ENCODE data around the gene EXOC4. TPM values are rescaled to one million over a fixed set of nuclear protein-coding genes. Genes with fewer than 3 reads are reported as not detected.
A peak's percentile ranks its signal among the peaks of the same experiment; 100 is the strongest.

Gene EXOC4
- total RNA-seq, 1 donor from 2014 or later: 67.7 TPM

DNA sequence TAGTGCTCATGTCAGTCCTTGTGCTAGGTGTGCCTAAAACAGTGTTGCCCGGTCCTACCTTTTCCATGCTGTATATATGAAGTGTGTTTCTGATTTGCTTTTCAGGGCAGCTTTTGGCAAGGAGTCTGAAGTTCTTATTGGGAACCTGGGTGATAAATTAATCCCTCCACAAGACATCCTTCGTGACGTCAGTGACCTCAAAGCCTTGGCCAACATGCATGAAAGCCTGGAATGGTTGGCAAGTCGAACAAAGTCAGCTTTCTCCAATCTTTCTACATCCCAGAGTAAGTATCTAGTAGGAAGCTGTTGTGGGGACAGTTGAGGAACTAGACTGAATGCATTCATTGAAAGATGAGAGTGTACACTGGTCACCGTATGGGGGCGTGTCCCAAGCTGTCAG lies 684.9 kb downstream of the EXOC4 start:
- Mint-ChIP-seq H3K27ac (ENCODE audit: unreplicated experiment) (no peak overlapping the region), H3K27me3 (ENCODE audit: low read depth) (no peaks in the 10 kb centered on the region), H3K4me3 (ENCODE audit: unreplicated experiment) (no peak overlapping the region), H3K4me1 (ENCODE audit: low read depth) (peaks cover 15% of the 10 kb centered on the region), H3K36me3 (ENCODE audit: low read depth) (peaks cover 7% of the 10 kb centered on the region), H3K9me3 (ENCODE audit: low read depth) (no peaks in the 10 kb centered on the region)
- TF ChIP-seq, protein P1, sequence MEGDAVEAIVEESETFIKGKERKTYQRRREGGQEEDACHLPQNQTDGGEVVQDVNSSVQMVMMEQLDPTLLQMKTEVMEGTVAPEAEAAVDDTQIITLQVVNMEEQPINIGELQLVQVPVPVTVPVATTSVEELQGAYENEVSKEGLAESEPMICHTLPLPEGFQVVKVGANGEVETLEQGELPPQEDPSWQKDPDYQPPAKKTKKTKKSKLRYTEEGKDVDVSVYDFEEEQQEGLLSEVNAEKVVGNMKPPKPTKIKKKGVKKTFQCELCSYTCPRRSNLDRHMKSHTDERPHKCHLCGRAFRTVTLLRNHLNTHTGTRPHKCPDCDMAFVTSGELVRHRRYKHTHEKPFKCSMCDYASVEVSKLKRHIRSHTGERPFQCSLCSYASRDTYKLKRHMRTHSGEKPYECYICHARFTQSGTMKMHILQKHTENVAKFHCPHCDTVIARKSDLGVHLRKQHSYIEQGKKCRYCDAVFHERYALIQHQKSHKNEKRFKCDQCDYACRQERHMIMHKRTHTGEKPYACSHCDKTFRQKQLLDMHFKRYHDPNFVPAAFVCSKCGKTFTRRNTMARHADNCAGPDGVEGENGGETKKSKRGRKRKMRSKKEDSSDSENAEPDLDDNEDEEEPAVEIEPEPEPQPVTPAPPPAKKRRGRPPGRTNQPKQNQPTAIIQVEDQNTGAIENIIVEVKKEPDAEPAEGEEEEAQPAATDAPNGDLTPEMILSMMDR (IDR thresholded peaks at IDR 0.05): no peak
- DNase-seq (ENCODE audit: low spot score): no peak

DNA sequence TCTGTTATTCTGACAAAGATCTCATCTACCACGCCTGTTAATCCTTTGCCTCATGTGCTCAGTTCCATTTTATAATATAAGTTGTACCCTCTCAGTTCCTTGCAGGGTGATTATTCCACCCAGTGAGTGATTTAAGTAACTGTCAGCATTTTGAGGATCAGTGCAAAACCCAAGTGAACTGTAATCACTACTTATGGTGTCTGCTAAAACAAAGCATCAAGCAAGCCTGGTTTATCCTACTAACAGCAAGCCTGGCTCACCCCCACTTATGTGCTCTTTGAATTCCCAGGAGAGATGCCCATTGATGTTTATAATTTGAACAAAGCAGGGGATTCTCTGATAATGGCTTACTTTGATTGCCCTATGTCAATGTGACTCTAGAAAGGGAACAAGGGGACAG lies 687.5 kb downstream of the EXOC4 start:
- no peak overlapping the region for H3K4me3 Mint-ChIP-seq (ENCODE audit: unreplicated experiment)
- H3K36me3 Mint-ChIP-seq (ENCODE audit: low read depth): peaks cover 7% of the 10 kb centered on the region
- no peak overlapping the region for H3K27ac Mint-ChIP-seq (ENCODE audit: unreplicated experiment)
- no peaks in the 10 kb centered on the region for H3K27me3 Mint-ChIP-seq (ENCODE audit: low read depth)
- peaks cover 5% of the 10 kb centered on the region for H3K4me1 Mint-ChIP-seq (ENCODE audit: low read depth)
- H3K9me3 Mint-ChIP-seq (ENCODE audit: low read depth): no peaks in the 10 kb centered on the region
- DNase-seq (ENCODE audit: low spot score): no peak
- TF ChIP-seq, protein P1 (IDR thresholded peaks at IDR 0.05): no peak

DNA sequence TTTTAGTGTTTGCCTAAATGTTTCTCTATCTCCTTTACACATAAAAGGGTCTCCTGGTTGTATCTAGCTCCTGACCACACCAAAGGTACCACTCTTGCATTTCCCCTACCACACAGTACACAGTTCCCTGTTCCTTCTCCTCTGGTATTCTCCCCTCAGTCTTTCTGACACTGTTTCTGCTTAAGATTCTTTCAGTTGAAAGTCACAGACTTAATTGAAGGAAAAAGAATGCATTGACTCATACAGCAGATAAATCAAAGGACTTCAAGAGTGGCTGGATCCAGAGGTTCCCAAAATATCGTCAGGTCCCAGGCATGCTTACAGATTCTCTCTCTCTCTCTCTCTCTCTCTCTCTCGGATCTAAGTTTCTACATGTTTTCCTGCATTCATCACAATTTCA lies 688.6 kb downstream of the EXOC4 start:
- peaks cover 4% of the 10 kb centered on the region for H3K9me3 Mint-ChIP-seq (ENCODE audit: low read depth)
- H3K4me1 Mint-ChIP-seq (ENCODE audit: low read depth): peaks cover 5% of the 10 kb centered on the region
- TF ChIP-seq, protein P1 (IDR thresholded peaks at IDR 0.05): no peak
- peak overlapping the region; percentile 2 for H3K27ac Mint-ChIP-seq (ENCODE audit: unreplicated experiment)
- no peak for DNase-seq (ENCODE audit: low spot score)
- H3K27me3 Mint-ChIP-seq (ENCODE audit: low read depth): no peaks in the 10 kb centered on the region
- H3K4me3 Mint-ChIP-seq (ENCODE audit: unreplicated experiment): no peak overlapping the region
- H3K36me3 Mint-ChIP-seq (ENCODE audit: low read depth): peaks cover 7% of the 10 kb centered on the region

DNA sequence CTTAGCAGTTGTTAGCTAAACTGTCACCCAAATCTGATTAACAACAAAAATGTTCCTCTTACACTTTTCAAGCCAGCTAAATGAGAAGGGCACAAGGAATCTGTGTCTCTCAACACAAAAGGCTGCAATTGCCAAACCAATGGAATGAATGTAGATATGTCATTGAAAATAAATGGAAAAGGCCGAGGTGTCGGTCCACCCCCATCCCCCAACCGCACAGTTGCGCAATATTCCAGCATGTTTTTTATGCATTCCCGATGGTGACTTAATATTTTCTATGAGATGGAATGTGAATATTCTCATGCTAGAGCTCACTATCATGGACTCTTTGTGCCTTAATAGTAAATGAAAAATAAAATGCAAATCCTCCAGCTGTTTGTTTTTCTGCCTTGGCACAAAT lies 692.6 kb downstream of the EXOC4 start:
- TF ChIP-seq, protein P1 (IDR thresholded peaks at IDR 0.05): no peak
- peaks cover 4% of the 10 kb centered on the region for H3K9me3 Mint-ChIP-seq (ENCODE audit: low read depth)
- no peak overlapping the region for H3K4me3 Mint-ChIP-seq (ENCODE audit: unreplicated experiment)
- H3K27me3 Mint-ChIP-seq (ENCODE audit: low read depth): no peaks in the 10 kb centered on the region
- peaks cover 5% of the 10 kb centered on the region for H3K4me1 Mint-ChIP-seq (ENCODE audit: low read depth)
- H3K27ac Mint-ChIP-seq (ENCODE audit: unreplicated experiment): no peak overlapping the region
- peaks cover 1% of the 10 kb centered on the region for H3K36me3 Mint-ChIP-seq (ENCODE audit: low read depth)
- DNase-seq (ENCODE audit: low spot score): no peak

DNA sequence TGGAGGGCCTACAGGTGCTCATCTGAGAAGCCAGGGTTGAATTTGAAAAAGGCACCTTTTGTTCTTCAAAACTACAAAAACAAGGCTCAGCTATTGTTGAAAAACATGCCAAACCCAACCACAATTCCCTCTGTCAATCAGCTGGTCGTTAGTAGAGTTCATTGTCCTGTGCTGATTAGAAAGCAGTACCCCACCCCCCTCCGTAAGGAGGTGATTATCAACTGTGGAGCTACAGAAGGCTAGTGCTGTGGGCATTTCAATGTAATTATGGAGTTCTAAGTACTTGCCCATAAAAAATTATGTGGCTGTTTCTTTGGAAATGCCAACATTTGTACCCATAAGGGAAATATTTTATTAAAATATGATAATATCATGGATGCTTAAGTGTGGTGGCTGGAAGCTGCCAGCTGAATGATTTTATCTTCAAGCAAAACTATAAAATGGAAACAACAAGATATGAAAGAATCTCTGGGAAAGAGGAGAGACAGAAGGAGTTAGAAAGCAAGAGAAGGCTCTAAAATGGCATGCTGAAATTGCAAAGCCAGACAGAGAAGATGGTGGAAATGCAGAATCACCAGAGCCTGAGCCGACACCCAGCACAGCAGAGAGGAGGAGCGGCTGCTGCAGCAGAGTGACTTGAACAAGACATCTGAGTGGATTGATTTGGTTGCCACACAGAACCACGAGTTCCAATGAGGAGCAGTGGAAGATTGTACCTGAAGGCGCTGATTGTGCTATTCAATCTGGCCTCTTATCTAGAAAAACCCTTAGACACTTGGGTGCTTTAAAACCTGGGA lies 694.8 kb downstream of the EXOC4 start:
- no peak overlapping the region for H3K4me3 Mint-ChIP-seq (ENCODE audit: unreplicated experiment)
- TF ChIP-seq, protein P1 (IDR thresholded peaks at IDR 0.05): no peak
- no peak for DNase-seq (ENCODE audit: low spot score)
- no peak overlapping the region for H3K27ac Mint-ChIP-seq (ENCODE audit: unreplicated experiment)
- H3K4me1 Mint-ChIP-seq (ENCODE audit: low read depth): no peaks in the 10 kb centered on the region
- H3K27me3 Mint-ChIP-seq (ENCODE audit: low read depth): no peaks in the 10 kb centered on the region
- no peaks in the 10 kb centered on the region for H3K36me3 Mint-ChIP-seq (ENCODE audit: low read depth)
- peaks cover 4% of the 10 kb centered on the region for H3K9me3 Mint-ChIP-seq (ENCODE audit: low read depth)

Measured in chondrocyte (in vitro differentiated cells).